HepG2 (cell line): ENCODE data around the gene TMEM231. TPM values are rescaled to one million over a fixed set of nuclear protein-coding genes. Genes with fewer than 3 reads are reported as not detected.

ENCODE experiments used
- CCAR2 ChIP-seq: fragments of 200-400 bp; formaldehyde crosslinking; optimal IDR thresholded peaks from 2 replicates; pipeline ENCODE3; 2018; ENCODE audit warnings: low read depth, mild to moderate bottlenecking, low read length, moderate library complexity
- CENPX ChIP-seq: sonication (generic); formaldehyde crosslinking; IDR thresholded peaks from 2 replicates; pipeline ENCODE4 v1.9.0; 2021; ENCODE audit warnings: mild to moderate bottlenecking, missing genetic modification reagents, moderate library complexity
- HIVEP1 ChIP-seq: sonication (generic); formaldehyde crosslinking; IDR thresholded peaks from 2 replicates; pipeline ENCODE4 v1.4.0; 2020; ENCODE audit warnings: mild to moderate bottlenecking, missing genetic modification reagents
- IRF2 ChIP-seq: IDR thresholded peaks from 2 replicates; pipeline ENCODE4 v1.6.1; 2018; ENCODE audit warnings: missing genetic modification reagents, missing compliant biosample characterization
- MED13 ChIP-seq: sonication (generic); formaldehyde crosslinking; IDR thresholded peaks from 2 replicates; pipeline ENCODE4 v1.5.0; 2020; ENCODE audit warnings: missing genetic modification reagents
- MED8 ChIP-seq: sonication (generic); formaldehyde crosslinking; IDR thresholded peaks from 2 replicates; pipeline ENCODE4 v1.8.1; 2023; ENCODE audit warnings: mild to moderate bottlenecking, missing genetic modification reagents; ENCODE audit not compliant: insufficient replicate concordance
- MIER2 ChIP-seq: IDR thresholded peaks from 2 replicates; pipeline ENCODE4 v1.6.1; 2016; ENCODE audit warnings: missing biosample characterization, missing genetic modification reagents
- MLX ChIP-seq: IDR thresholded peaks from 2 replicates; pipeline ENCODE4 v1.6.1; 2016
- PHF8 ChIP-seq: sonication (generic); formaldehyde crosslinking; IDR thresholded peaks from 2 replicates; pipeline ENCODE4 v1.5.0; 2020; ENCODE audit warnings: missing genetic modification reagents
- POLR2A ChIP-seq, 2 experiments: IDR thresholded peaks; 2 replicates each; pipeline ENCODE4 v1.6.1; 2011; ENCODE audit warnings: low read depth in 2 of 2, low read length in 2 of 2, mild to moderate bottlenecking in 1 of 2, moderate library complexity in 1 of 2; ENCODE audit not compliant: insufficient read depth in 1 of 2
- SATB2 ChIP-seq: sonication (generic); formaldehyde crosslinking; IDR thresholded peaks from 2 replicates; pipeline ENCODE4 v1.5.0; 2020; ENCODE audit warnings: missing genetic modification reagents
- SP1 ChIP-seq, 2 experiments: fragments of 450-650 bp in 1 of 2; sonication (generic) in 1 of 2; formaldehyde crosslinking in 1 of 2; IDR thresholded peaks; 2 replicates each; pipeline versions ENCODE4 v1.4.0 to v1.6.1; 2016 to 2020; ENCODE audit warnings: missing genetic modification reagents in 1 of 2
- TERF1 ChIP-seq: sonication (generic); formaldehyde crosslinking; IDR thresholded peaks from 2 replicates; pipeline ENCODE4 v1.8.0; 2022; ENCODE audit warnings: mild to moderate bottlenecking, missing genetic modification reagents, moderate library complexity
- TFDP2 ChIP-seq: sonication (generic); formaldehyde crosslinking; IDR thresholded peaks from 2 replicates; pipeline ENCODE4 v1.4.0; 2020; ENCODE audit warnings: missing genetic modification reagents
- ZBTB49 ChIP-seq: sonication (generic); formaldehyde crosslinking; IDR thresholded peaks from 2 replicates; pipeline ENCODE4 v1.4.0; 2020; ENCODE audit warnings: missing genetic modification reagents, borderline replicate concordance
- ZFAT ChIP-seq: sonication (generic); formaldehyde crosslinking; conservative IDR thresholded peaks from 2 replicates; pipeline ENCODE4 v1.8.1; 2023; ENCODE audit warnings: missing genetic modification reagents, inconsistent platforms
- ZNF280D ChIP-seq: sonication (generic); formaldehyde crosslinking; IDR thresholded peaks from 2 replicates; pipeline ENCODE4 v1.5.1; 2020; ENCODE audit warnings: mild to moderate bottlenecking, missing genetic modification reagents
- ZNF432 ChIP-seq: sonication (generic); formaldehyde crosslinking; IDR thresholded peaks from 2 replicates; pipeline ENCODE4 v1.5.0; 2020; ENCODE audit warnings: missing genetic modification reagents, mild to moderate bottlenecking, borderline replicate concordance
- ZNF569 ChIP-seq: sonication (generic); formaldehyde crosslinking; IDR thresholded peaks from 2 replicates; pipeline ENCODE4 v1.5.0; 2020; ENCODE audit warnings: mild to moderate bottlenecking, missing genetic modification reagents, moderate library complexity, borderline replicate concordance
- ZNF639 ChIP-seq: conservative IDR thresholded peaks from 2 replicates; pipeline ENCODE4 v1.6.1; 2018; ENCODE audit warnings: missing genetic modification reagents
- polyA plus RNA-seq, 8 experiments: library from polyadenylated mRNA; depleted of rRNA in 3 of 8; stranded (reverse) in 7 of 8; unstranded in 1 of 8; fragments of >200 nt; fragmentation: Illumina TruSeq in 4 of 8; extraction: Trizol in 4 of 8; gene quantifications; 2 replicates each; pipeline versions ENCODE4 v1.2.1 to v1.2.3, GENCODE V29; 2011 to 2016; ENCODE audit warnings: low read depth in 4 of 8, missing spikeins in 1 of 8, mixed read lengths in 1 of 8; ENCODE audit not compliant: insufficient read depth in 1 of 8
- total RNA-seq, 5 experiments: library from RNA; depleted of rRNA; stranded (reverse); fragments of >200 nt; fragmentation: Illumina TruSeq; extraction: Trizol; gene quantifications; 2 replicates each; pipeline ENCODE4 v1.2.3, GENCODE V29; 2016; ENCODE audit warnings: low read depth in 1 of 5

Gene TMEM231
- total and polyA plus RNA-seq, 2 of the 13 experiments (the other 11 are each of a cell fraction or from before 2014, with no cell fraction given) = 3.5 to 7.4 TPM

- no peak for TF ChIP-seq ZBTB49 (CRISPR knock-in tag)
- TF ChIP-seq IRF2 (CRISPR knock-in tag) = peak; percentile 62
- TF ChIP-seq ZNF280D (CRISPR knock-in tag) = 0 out of 2 replicates have a peak, but pooled peaks have one; percentile 61
- TF ChIP-seq SATB2 (CRISPR knock-in tag) = no peak
- TF ChIP-seq CENPX = no peak
- TF ChIP-seq MED8 (CRISPR knock-in tag) = no peak
- peak; percentile 62 for TF ChIP-seq PHF8
- TF ChIP-seq ZFAT (CRISPR knock-in tag) = no peak
- peak; percentile 44; the same call in 1 of the 2 replicates for TF ChIP-seq TFDP2 (CRISPR knock-in tag)
- peak; percentile 87; the same call in 1 of the 2 replicates for TF ChIP-seq ZNF569 (CRISPR knock-in tag)
- TF ChIP-seq SP1 (IDR thresholded peaks at IDR 0.05) = no peak
- peak; percentile 50; the same call in 1 of the 2 replicates for TF ChIP-seq SP1 (CRISPR knock-in tag; IDR thresholded peaks at IDR 0.05)
- no peak for TF ChIP-seq TERF1
- TF ChIP-seq POLR2A (IDR thresholded peaks at IDR 0.05; ENCODE audit: insufficient read depth in 1 of 2, low read depth in 2 of 2, low read length in 2 of 2) = peak; percentile 28 to 31; a peak in 2 of 4 replicates
- TF ChIP-seq ZNF639 (CRISPR knock-in tag) = 0 out of 2 replicates have a peak, but pooled peaks have one; percentile 47
- no peak for TF ChIP-seq ZNF432
- TF ChIP-seq MLX = no peak
- TF ChIP-seq MED13 (CRISPR knock-in tag) = no peak
- no peak for TF ChIP-seq MIER2
- no peak for TF ChIP-seq HIVEP1
- no peak for TF ChIP-seq CCAR2
Observed at GRCh38 chr16:75555707-75556430, at the start of gene TMEM231 (continued).
